Liver (tissue), 3 donors: ENCODE data around the gene CDH4.

Experiments
- CTCF ChIP-seq: fragments of 150-350 bp; IDR thresholded peaks from 2 replicates; pipeline ENCODE4 v1.5.1; 2017; ENCODE audit warnings: improper control_type of control experiment, low read depth, low read length; ENCODE audit not compliant: missing input control
- FOXA1 ChIP-seq: IDR thresholded peaks from 2 replicates; pipeline ENCODE4 v1.6.1; 2016; ENCODE audit warnings: antibody characterized with exemption
- FOXA2 ChIP-seq: IDR thresholded peaks from 2 replicates; pipeline ENCODE4 v1.6.1; 2016; ENCODE audit warnings: antibody characterized with exemption
- GABPA ChIP-seq, 2 donors: IDR thresholded peaks in 1 of 2; conservative IDR thresholded peaks in 1 of 2; 2 replicates each; pipeline ENCODE4 v1.6.1; 2016; ENCODE audit warnings: antibody characterized with exemption in 2 of 2, mild to moderate bottlenecking in 1 of 2, moderate library complexity in 1 of 2
- JUND ChIP-seq, 2 donors: IDR thresholded peaks; 2 replicates each; pipeline ENCODE4 v1.6.1; 2016; ENCODE audit warnings: antibody characterized with exemption in 2 of 2
- SP1 ChIP-seq: IDR thresholded peaks from 2 replicates; pipeline ENCODE4 v1.6.1; 2018; ENCODE audit warnings: antibody characterized with exemption, mild to moderate bottlenecking
- TAF1 ChIP-seq: conservative IDR thresholded peaks from 2 replicates; pipeline ENCODE4 v1.6.1; 2016; ENCODE audit warnings: antibody characterized with exemption, mild to moderate bottlenecking
- ZBTB33 ChIP-seq: IDR thresholded peaks from 2 replicates; pipeline ENCODE4 v1.6.1; 2016; ENCODE audit warnings: antibody characterized with exemption
- TF ChIP-seq, protein P1 (sequence below): IDR thresholded peaks from 2 replicates; pipeline ENCODE4 v1.6.1; 2016; ENCODE audit warnings: antibody characterized with exemption
- TF ChIP-seq, protein P2 (sequence below): IDR thresholded peaks from 2 replicates; pipeline ENCODE4 v1.6.1; 2016; ENCODE audit warnings: antibody characterized with exemption, mild to moderate bottlenecking
- donor health status: healthy.
- donor health status: healthy.

- TF ChIP-seq CTCF: no peak
- TF ChIP-seq, protein P1, sequence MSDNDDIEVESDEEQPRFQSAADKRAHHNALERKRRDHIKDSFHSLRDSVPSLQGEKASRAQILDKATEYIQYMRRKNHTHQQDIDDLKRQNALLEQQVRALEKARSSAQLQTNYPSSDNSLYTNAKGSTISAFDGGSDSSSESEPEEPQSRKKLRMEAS: no peak
- TF ChIP-seq GABPA (IDR thresholded peaks at IDR 0.05 in 1 of 2, conservative IDR thresholded peaks at IDR 0.05 in 1 of 2): no peak
- no peak for TF ChIP-seq ZBTB33
- TF ChIP-seq, protein P2, sequence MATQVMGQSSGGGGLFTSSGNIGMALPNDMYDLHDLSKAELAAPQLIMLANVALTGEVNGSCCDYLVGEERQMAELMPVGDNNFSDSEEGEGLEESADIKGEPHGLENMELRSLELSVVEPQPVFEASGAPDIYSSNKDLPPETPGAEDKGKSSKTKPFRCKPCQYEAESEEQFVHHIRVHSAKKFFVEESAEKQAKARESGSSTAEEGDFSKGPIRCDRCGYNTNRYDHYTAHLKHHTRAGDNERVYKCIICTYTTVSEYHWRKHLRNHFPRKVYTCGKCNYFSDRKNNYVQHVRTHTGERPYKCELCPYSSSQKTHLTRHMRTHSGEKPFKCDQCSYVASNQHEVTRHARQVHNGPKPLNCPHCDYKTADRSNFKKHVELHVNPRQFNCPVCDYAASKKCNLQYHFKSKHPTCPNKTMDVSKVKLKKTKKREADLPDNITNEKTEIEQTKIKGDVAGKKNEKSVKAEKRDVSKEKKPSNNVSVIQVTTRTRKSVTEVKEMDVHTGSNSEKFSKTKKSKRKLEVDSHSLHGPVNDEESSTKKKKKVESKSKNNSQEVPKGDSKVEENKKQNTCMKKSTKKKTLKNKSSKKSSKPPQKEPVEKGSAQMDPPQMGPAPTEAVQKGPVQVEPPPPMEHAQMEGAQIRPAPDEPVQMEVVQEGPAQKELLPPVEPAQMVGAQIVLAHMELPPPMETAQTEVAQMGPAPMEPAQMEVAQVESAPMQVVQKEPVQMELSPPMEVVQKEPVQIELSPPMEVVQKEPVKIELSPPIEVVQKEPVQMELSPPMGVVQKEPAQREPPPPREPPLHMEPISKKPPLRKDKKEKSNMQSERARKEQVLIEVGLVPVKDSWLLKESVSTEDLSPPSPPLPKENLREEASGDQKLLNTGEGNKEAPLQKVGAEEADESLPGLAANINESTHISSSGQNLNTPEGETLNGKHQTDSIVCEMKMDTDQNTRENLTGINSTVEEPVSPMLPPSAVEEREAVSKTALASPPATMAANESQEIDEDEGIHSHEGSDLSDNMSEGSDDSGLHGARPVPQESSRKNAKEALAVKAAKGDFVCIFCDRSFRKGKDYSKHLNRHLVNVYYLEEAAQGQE: no peak
- no peak for TF ChIP-seq SP1
- no peak for TF ChIP-seq TAF1
- TF ChIP-seq FOXA2: no peak
- no peak for TF ChIP-seq JUND (IDR thresholded peaks at IDR 0.05)
- TF ChIP-seq FOXA1: no peak
These were observed 397.2 kb downstream of the CDH4 start for GRCh38 chr20:61649105-61649859.
